ENCODE results near the gene BPIFB4.

DNA sequence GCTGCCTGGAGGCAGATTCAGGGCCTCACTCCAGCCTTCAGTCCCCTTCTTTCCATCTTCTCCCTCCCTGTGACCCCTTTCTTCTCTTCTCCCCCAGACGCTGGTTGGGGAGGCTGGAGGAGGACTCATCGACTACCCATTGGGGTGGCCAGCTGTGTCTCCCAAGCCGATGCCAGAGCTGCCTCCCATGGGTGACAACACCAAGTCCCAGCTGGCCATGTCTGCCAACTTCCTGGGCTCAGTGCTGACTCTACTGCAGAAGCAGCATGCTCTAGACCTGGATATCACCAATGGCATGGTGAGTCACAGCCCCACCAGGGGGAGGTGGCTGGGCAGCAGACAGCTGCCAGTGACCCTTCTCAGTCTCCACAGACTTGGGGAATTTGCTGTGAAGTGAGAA, 12.9 kb downstream of the BPIFB4 start:
- TF ChIP-seq TCF12 (IDR thresholded peaks at IDR 0.05) (no peak), USF2 (IDR thresholded peaks at IDR 0.05; ENCODE audit: borderline replicate concordance, low read depth, low read length) (no peak), CTCF (IDR thresholded peaks at IDR 0.05) (no peak), REST (IDR thresholded peaks at IDR 0.05; ENCODE audit: low read depth, low read length) (no peak)
